ENCODE results near the gene PHPT1. TPM values are rescaled to one million over a fixed set of nuclear protein-coding genes. Genes with fewer than 3 reads are reported as not detected.
A peak's percentile ranks its signal among the peaks of the same experiment; 100 is the strongest.
"Not testable (repeated sequence)": the region's sequence is repeated elsewhere in the genome, so short reads cannot be mapped to it uniquely, and the experiment has no call there.

Gene PHPT1
- polyA plus RNA-seq, 3 donors from 2014 or later, result 127 to 212 (median 166) TPM

- Mint-ChIP-seq H3K9me3 (no peaks in the 10 kb centered on the region), H3K27me3 (ENCODE audit: low read depth in 3 of 3) (peaks cover 0 to 4% (median 0%) of the 10 kb centered on the region in 3 donors), H3K4me1 (peaks cover 0 to under 1% of the 10 kb centered on the region in 2 donors)
Measured at GRCh38 chr9:136875155-136875554, 25.9 kb downstream of the PHPT1 start.

GRCh38 chr9:136876476-136876875 is 27.3 kb downstream of the PHPT1 start:
- H3K4me1 Mint-ChIP-seq, result peaks cover 4 to 13% of the 10 kb centered on the region in 2 donors
- H3K27ac Mint-ChIP-seq, result no peak overlapping the region
- no peaks in the 10 kb centered on the region for H3K9me3 Mint-ChIP-seq
- H3K4me3 Mint-ChIP-seq, result no peak overlapping the region
- DNase-seq, result no peak
- H3K36me3 Mint-ChIP-seq, result no peaks in the 10 kb centered on the region
- peaks cover 0 to 4% (median 0%) of the 10 kb centered on the region in 3 donors for H3K27me3 Mint-ChIP-seq (ENCODE audit: low read depth in 3 of 3)

More at GRCh38 chr9:136875155-136875554, 25.9 kb downstream of the PHPT1 start:
- DNase-seq, result no peak
- Mint-ChIP-seq H3K4me3 (no peak overlapping the region), H3K36me3 (no peaks in the 10 kb centered on the region), H3K27ac (no peak overlapping the region)

- H3K4me3 Mint-ChIP-seq, result peak overlapping the region in 3 of 5 donors; percentile 21 to 34 (median 22)
- DNase-seq, result no peak
- peak overlapping the region in 4 of 6 donors; percentile 39 to 96 (median 93) for H3K27ac Mint-ChIP-seq
- H3K27me3 Mint-ChIP-seq (ENCODE audit: low read depth in 3 of 3), result peaks cover 0 to 4% (median 2%) of the 10 kb centered on the region in 3 donors
- peaks cover 22 to 37% of the 10 kb centered on the region in 2 donors for H3K4me1 Mint-ChIP-seq
- H3K9me3 Mint-ChIP-seq, result no peaks in the 10 kb centered on the region
- H3K36me3 Mint-ChIP-seq, result no peaks in the 10 kb centered on the region
Measured at GRCh38 chr9:136880651-136881050, 31.4 kb downstream of the PHPT1 start.

GRCh38 chr9:136881691-136882108 is 32.5 kb downstream of the PHPT1 start:
- Mint-ChIP-seq H3K27me3 (ENCODE audit: low read depth in 3 of 3) (peaks cover 0 to 6% (median 2%) of the 10 kb centered on the region in 3 donors), H3K9me3 (no peaks in the 10 kb centered on the region), H3K36me3 (no peaks in the 10 kb centered on the region), H3K4me3 (peak overlapping the region; percentile 77 to 86 (median 85)), H3K4me1 (peaks cover 22 to 38% of the 10 kb centered on the region in 2 donors), H3K27ac (peak overlapping the region; percentile 86 to 96 (median 93))
- DNase-seq, result peak; percentile 36 to 53 (median 45)

- peak; percentile 83 to 85 (median 85) for DNase-seq
- Mint-ChIP-seq H3K27ac (peak overlapping the region; percentile 86 to 96 (median 93)), H3K27me3 (ENCODE audit: low read depth in 3 of 3) (peaks cover 0 to 6% (median 2%) of the 10 kb centered on the region in 3 donors), H3K4me3 (peak overlapping the region; percentile 77 to 86 (median 85)), H3K9me3 (no peaks in the 10 kb centered on the region), H3K36me3 (no peaks in the 10 kb centered on the region), H3K4me1 (peaks cover 27 to 42% of the 10 kb centered on the region in 2 donors)
Measured at GRCh38 chr9:136882109-136882946, 33.1 kb downstream of the PHPT1 start.

- H3K9me3 Mint-ChIP-seq; H3K36me3 Mint-ChIP-seq; H3K27me3 Mint-ChIP-seq (ENCODE audit: low read depth in 3 of 3); DNase-seq: not testable (repeated sequence)
- peak overlapping the region; percentile 76 to 96 (median 93) for H3K27ac Mint-ChIP-seq
- H3K4me1 Mint-ChIP-seq, result peaks cover 32 to 45% of the 10 kb centered on the region in 2 donors
- peak overlapping the region; percentile 77 to 86 (median 85) for H3K4me3 Mint-ChIP-seq
Measured at GRCh38 chr9:136882947-136883283, 33.7 kb downstream of the PHPT1 start.

GRCh38 chr9:136883670-136884069 is 34.5 kb downstream of the PHPT1 start:
- H3K36me3 Mint-ChIP-seq; H3K9me3 Mint-ChIP-seq; H3K27me3 Mint-ChIP-seq (ENCODE audit: low read depth in 3 of 3); DNase-seq: not testable (repeated sequence)
- H3K4me3 Mint-ChIP-seq, result peak overlapping the region in 2 of 5 donors; percentile 4 to 21
- peaks cover 32 to 46% of the 10 kb centered on the region in 2 donors for H3K4me1 Mint-ChIP-seq
- H3K27ac Mint-ChIP-seq, result peak overlapping the region in 5 of 6 donors; percentile 46 to 96 (median 91)

GRCh38 chr9:136885950-136886578 is 36.9 kb downstream of the PHPT1 start, which contains the start of gene TRAF2:
TSS of gene TRAF2 (plus strand) at chr9:136886516. CDS start at chr9:136898741, 12,225 bp downstream.
- peak; percentile 97 to 98 (median 98) for DNase-seq
- H3K27ac Mint-ChIP-seq, result peak within 1 kb of the TSS; percentile 87 to 97 (median 92)
- H3K9me3 Mint-ChIP-seq, result no peaks in the 10 kb centered on the region
- peak within 1 kb of the TSS; percentile 81 to 89 (median 85) for H3K4me3 Mint-ChIP-seq
- H3K36me3 Mint-ChIP-seq, result no peaks in the 10 kb centered on the region
- peaks cover 31 to 41% of the 10 kb centered on the region in 2 donors for H3K4me1 Mint-ChIP-seq
- H3K27me3 Mint-ChIP-seq (ENCODE audit: low read depth in 3 of 3), result peaks cover 0 to 3% (median 2%) of the 10 kb centered on the region in 3 donors

GRCh38 chr9:136886610-136887597 is 37.7 kb downstream of the PHPT1 start:
- Mint-ChIP-seq H3K27ac (peak overlapping the region; percentile 87 to 97 (median 92)), H3K36me3 (no peaks in the 10 kb centered on the region), H3K27me3 (ENCODE audit: low read depth in 3 of 3) (peaks cover 0 to 5% (median 2%) of the 10 kb centered on the region in 3 donors), H3K4me3 (peak overlapping the region; percentile 81 to 89 (median 85)), H3K9me3 (no peaks in the 10 kb centered on the region), H3K4me1 (peaks cover 23 to 32% of the 10 kb centered on the region in 2 donors)
- DNase-seq, result peak in 2 of 3 donors; percentile 24 to 32

- peaks cover 0 to 5% (median 0%) of the 10 kb centered on the region in 3 donors for H3K27me3 Mint-ChIP-seq (ENCODE audit: low read depth in 3 of 3)
- peak overlapping the region in 1 of 6 donors; percentile 57 for H3K27ac Mint-ChIP-seq
- H3K4me1 Mint-ChIP-seq, result peaks cover 15 to 24% of the 10 kb centered on the region in 2 donors
- H3K36me3 Mint-ChIP-seq, result no peaks in the 10 kb centered on the region
- no peak for DNase-seq
- no peaks in the 10 kb centered on the region for H3K9me3 Mint-ChIP-seq
- no peak overlapping the region for H3K4me3 Mint-ChIP-seq
Measured at GRCh38 chr9:136888454-136888853, 39.2 kb downstream of the PHPT1 start.

- Mint-ChIP-seq H3K27me3 (ENCODE audit: low read depth in 3 of 3) (peaks cover 0 to 5% (median 0%) of the 10 kb centered on the region in 3 donors), H3K9me3 (no peaks in the 10 kb centered on the region), H3K36me3 (no peaks in the 10 kb centered on the region), H3K27ac (peak overlapping the region in 1 of 6 donors; percentile 13), H3K4me3 (no peak overlapping the region), H3K4me1 (peaks cover 23 to 30% of the 10 kb centered on the region in 2 donors)
- DNase-seq, result no peak
Measured at GRCh38 chr9:136889858-136890257, 40.6 kb downstream of the PHPT1 start.

- DNase-seq, result no peak
- Mint-ChIP-seq H3K36me3 (no peaks in the 10 kb centered on the region), H3K27ac (no peak overlapping the region), H3K4me3 (no peak overlapping the region), H3K9me3 (no peaks in the 10 kb centered on the region), H3K4me1 (peaks cover 23% of the 10 kb centered on the region in 2 donors), H3K27me3 (ENCODE audit: low read depth in 3 of 3) (peaks cover 0 to 5% (median 0%) of the 10 kb centered on the region in 3 donors)
Measured at GRCh38 chr9:136890661-136891060, 41.5 kb downstream of the PHPT1 start.

- H3K4me1 Mint-ChIP-seq, result peaks cover 16 to 22% of the 10 kb centered on the region in 2 donors
Measured at GRCh38 chr9:136896027-136896426, 46.8 kb downstream of the PHPT1 start.

More at GRCh38 chr9:136896027-136896426, 46.8 kb downstream of the PHPT1 start:
- no peaks in the 10 kb centered on the region for H3K9me3 Mint-ChIP-seq
- peaks cover 0 to 2% (median 1%) of the 10 kb centered on the region in 3 donors for H3K27me3 Mint-ChIP-seq (ENCODE audit: low read depth in 3 of 3)
- DNase-seq, result no peak
- peaks cover 3 to 6% (median 4%) of the 10 kb centered on the region in 3 donors for H3K36me3 Mint-ChIP-seq
- peak overlapping the region in 1 of 6 donors; percentile 55 for H3K27ac Mint-ChIP-seq
- no peak overlapping the region for H3K4me3 Mint-ChIP-seq

Data from immature natural killer cell (primary cell).